ENCODE data around the gene SEC14L2.

The SEC14L2 gene

DNA sequence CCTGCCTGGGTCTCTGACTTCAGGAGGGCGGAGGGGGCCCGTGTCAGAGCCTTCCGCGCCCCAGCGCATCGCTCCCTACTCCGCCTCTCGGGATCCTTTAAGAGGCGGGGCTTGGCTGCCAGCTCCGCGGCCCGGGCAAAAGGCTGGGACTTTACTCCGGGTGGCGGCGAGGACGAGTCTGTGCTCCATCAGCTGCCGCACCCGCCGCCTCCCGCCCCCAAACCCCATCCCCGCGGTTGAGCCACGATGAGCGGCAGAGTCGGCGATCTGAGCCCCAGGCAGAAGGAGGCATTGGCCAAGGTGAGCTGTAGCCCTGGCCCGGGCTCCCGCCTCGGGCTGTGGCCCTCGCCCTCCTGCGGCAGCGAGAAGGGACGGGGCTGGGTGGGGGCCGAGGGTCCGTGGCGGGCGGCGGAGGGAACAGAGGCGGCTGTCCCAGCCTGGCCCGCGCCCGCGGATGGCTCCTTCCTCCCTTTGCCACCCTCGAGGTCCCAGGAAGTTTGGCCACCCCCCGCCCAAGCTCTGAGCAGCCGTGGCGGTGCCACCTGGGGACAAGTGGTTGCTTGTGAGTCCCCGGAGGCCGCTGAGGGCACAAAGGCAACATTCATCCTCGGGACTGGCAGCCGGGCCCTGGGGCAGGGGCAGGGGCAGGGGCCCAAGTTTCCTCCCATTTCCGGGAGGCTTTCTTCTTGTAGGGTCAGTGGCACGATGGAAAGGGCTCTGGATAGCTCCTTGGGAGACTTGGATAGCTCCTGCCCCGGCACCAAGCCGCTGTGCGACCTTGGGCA, at the start of gene SEC14L2:
Gene SEC14L2 (plus strand): TSS at position 148 of the 785 bp plus-strand sequence. CDS start 99 bp downstream, at position 247.
- no peak within 1 kb of the TSS for H3K27ac ChIP-seq (ENCODE audit: low read length)

DNA sequence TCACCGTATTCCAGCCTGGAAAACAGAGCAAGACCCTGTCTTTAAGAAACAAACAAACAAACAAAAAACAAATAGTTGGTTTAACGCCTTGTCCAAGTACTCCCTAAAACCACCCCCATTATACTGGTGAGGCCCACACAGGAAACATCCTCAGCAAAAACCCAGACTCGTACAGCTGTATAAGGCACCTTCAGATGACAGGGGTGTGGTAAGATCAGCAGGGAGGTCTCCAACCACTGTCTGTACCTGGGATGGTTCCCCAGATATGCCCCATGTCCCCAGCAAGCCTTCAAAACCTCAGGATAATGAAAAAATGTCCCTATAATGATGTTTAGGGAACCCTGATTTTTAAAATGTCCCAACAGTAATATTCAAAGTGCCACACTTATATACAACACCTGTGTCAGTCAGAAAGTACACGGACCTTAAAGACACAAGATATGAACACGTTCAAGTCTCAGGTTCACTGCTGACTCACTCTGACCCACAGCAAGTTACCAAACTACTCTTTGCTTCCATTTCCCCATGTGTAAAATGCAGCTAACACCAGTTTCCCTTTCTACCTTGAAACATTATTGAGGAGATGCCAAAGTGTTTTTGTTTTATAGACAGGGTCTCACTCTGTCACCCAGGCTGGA, 49.4 kb upstream of the SEC14L2 start:
- peaks cover 86% of the 10 kb centered on the region for H3K36me3 ChIP-seq (replicated peaks; ENCODE audit: low read depth, low read length)
- H2AFZ ChIP-seq (ENCODE audit: low read depth, low read length), result no peak overlapping the region
- H3K9ac ChIP-seq (ENCODE audit: low read length), result no peak overlapping the region
- H3K4me3 ChIP-seq (ENCODE audit: low read length), result no peak overlapping the region
- H3K27me3 ChIP-seq (ENCODE audit: low read depth, low read length), result no peaks in the 10 kb centered on the region
- no peak overlapping the region for H3K27ac ChIP-seq (ENCODE audit: low read length)
- H3K4me2 ChIP-seq (ENCODE audit: low read length), result no peak overlapping the region
- peaks cover 55% of the 10 kb centered on the region for H3K79me2 ChIP-seq (ENCODE audit: low read length)
- H3K9me3 ChIP-seq (ENCODE audit: insufficient read depth, low read length), result no peaks in the 10 kb centered on the region
- H4K20me1 ChIP-seq (ENCODE audit: insufficient read depth, low read length), result peaks cover 20% of the 10 kb centered on the region
- TF ChIP-seq, protein P1, sequence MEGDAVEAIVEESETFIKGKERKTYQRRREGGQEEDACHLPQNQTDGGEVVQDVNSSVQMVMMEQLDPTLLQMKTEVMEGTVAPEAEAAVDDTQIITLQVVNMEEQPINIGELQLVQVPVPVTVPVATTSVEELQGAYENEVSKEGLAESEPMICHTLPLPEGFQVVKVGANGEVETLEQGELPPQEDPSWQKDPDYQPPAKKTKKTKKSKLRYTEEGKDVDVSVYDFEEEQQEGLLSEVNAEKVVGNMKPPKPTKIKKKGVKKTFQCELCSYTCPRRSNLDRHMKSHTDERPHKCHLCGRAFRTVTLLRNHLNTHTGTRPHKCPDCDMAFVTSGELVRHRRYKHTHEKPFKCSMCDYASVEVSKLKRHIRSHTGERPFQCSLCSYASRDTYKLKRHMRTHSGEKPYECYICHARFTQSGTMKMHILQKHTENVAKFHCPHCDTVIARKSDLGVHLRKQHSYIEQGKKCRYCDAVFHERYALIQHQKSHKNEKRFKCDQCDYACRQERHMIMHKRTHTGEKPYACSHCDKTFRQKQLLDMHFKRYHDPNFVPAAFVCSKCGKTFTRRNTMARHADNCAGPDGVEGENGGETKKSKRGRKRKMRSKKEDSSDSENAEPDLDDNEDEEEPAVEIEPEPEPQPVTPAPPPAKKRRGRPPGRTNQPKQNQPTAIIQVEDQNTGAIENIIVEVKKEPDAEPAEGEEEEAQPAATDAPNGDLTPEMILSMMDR (IDR thresholded peaks at IDR 0.05; ENCODE audit: low read depth, low read length), result no peak
- TF ChIP-seq EZH2phosphoT487 (IDR thresholded peaks at IDR 0.05; ENCODE audit: low read depth), result no peak
- H3K4me1 ChIP-seq (ENCODE audit: low read length), result peaks cover 11% of the 10 kb centered on the region

More for the DNA sequence above, at the start of gene SEC14L2:
- Histone ChIP-seq H3K27me3 (ENCODE audit: low read depth, low read length) (0 out of 2 replicates have a peak, but pooled peaks cover 7% of the 10 kb centered on the region), H3K36me3 (replicated peaks; ENCODE audit: low read depth, low read length) (no peaks in the 10 kb centered on the region), H3K4me3 (ENCODE audit: low read length) (peak within 1 kb of the TSS; percentile 82), H4K20me1 (ENCODE audit: insufficient read depth, low read length) (no peaks in the 10 kb centered on the region), H3K4me2 (ENCODE audit: low read length) (peak within 1 kb of the TSS; percentile 84), H3K9ac (ENCODE audit: low read length) (peak within 1 kb of the TSS; percentile 70), H3K4me1 (ENCODE audit: low read length) (peaks cover 32% of the 10 kb centered on the region), H3K9me3 (ENCODE audit: insufficient read depth, low read length) (no peaks in the 10 kb centered on the region), H2AFZ (ENCODE audit: low read depth, low read length) (peak within 1 kb of the TSS; percentile 92), H3K79me2 (ENCODE audit: low read length) (no peaks in the 10 kb centered on the region)
- TF ChIP-seq EZH2phosphoT487 (IDR thresholded peaks at IDR 0.05; ENCODE audit: low read depth), result no peak
- TF ChIP-seq, protein P1 (IDR thresholded peaks at IDR 0.05; ENCODE audit: low read depth, low read length), result no peak

DNA sequence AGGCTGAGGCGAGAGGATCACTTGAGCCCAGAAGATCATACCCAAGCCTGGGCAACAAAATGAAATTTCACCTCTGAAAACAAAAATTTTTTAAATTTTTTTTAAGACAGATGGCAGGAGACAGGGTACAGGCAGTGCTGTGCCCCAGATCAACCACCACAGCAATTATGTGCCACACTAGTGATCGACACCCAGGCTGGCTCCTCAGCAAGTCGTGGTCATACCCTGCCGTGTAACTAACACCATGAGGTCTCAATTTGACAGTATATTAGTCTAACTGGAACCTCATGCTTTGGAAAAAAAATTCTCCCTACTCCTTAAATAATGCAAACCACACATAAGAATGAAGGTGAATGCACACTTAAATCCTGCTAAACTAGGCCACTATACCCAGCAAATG, 48.4 kb upstream of the SEC14L2 start:
- peaks cover 82% of the 10 kb centered on the region for H3K36me3 ChIP-seq (replicated peaks; ENCODE audit: low read depth, low read length)
- H3K27ac ChIP-seq (ENCODE audit: low read length), result peak overlapping the region; percentile 27; the same call in 1 of the 2 replicates
- no peak overlapping the region for H3K4me3 ChIP-seq (ENCODE audit: low read length)
- peaks cover 27% of the 10 kb centered on the region for H4K20me1 ChIP-seq (ENCODE audit: insufficient read depth, low read length)
- H3K79me2 ChIP-seq (ENCODE audit: low read length), result peaks cover 63% of the 10 kb centered on the region
- H2AFZ ChIP-seq (ENCODE audit: low read depth, low read length), result no peak overlapping the region
- no peaks in the 10 kb centered on the region for H3K27me3 ChIP-seq (ENCODE audit: low read depth, low read length)
- TF ChIP-seq, protein P1 (IDR thresholded peaks at IDR 0.05; ENCODE audit: low read depth, low read length), result no peak
- no peak for TF ChIP-seq EZH2phosphoT487 (IDR thresholded peaks at IDR 0.05; ENCODE audit: low read depth)
- H3K4me2 ChIP-seq (ENCODE audit: low read length), result peak overlapping the region; percentile 17; the same call in 1 of the 2 replicates
- peaks cover 11% of the 10 kb centered on the region for H3K4me1 ChIP-seq (ENCODE audit: low read length)
- H3K9ac ChIP-seq (ENCODE audit: low read length), result no peak overlapping the region
- no peaks in the 10 kb centered on the region for H3K9me3 ChIP-seq (ENCODE audit: insufficient read depth, low read length)

DNA sequence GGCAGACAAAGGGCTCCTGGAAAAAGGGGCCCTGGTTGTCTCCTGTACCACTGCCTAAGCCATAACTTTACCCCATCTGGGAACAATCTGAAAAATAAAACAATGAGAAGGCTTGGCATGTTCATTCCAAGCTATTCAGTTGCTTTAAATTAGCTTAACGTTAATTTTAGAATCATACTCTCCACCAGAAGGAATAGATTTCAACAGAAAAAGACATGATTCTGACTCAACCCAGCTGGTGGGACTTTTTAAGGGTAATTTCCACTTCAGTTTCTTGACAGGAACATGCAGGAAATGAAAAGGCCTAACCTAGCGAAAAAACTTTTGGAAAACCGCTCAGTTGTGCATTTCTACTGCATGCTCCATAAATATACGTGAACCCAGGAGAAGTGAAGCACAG, 48.0 kb upstream of the SEC14L2 start:
- Histone ChIP-seq H3K4me2 (ENCODE audit: low read length) (peak overlapping the region; percentile 17; the same call in 1 of the 2 replicates), H3K79me2 (ENCODE audit: low read length) (peaks cover 66% of the 10 kb centered on the region), H3K9me3 (ENCODE audit: insufficient read depth, low read length) (no peaks in the 10 kb centered on the region), H3K27me3 (ENCODE audit: low read depth, low read length) (no peaks in the 10 kb centered on the region), H4K20me1 (ENCODE audit: insufficient read depth, low read length) (peaks cover 28% of the 10 kb centered on the region), H3K4me1 (ENCODE audit: low read length) (peaks cover 11% of the 10 kb centered on the region), H3K27ac (ENCODE audit: low read length) (peak overlapping the region; percentile 27; the same call in 1 of the 2 replicates), H2AFZ (ENCODE audit: low read depth, low read length) (no peak overlapping the region), H3K9ac (ENCODE audit: low read length) (no peak overlapping the region), H3K4me3 (ENCODE audit: low read length) (no peak overlapping the region), H3K36me3 (replicated peaks; ENCODE audit: low read depth, low read length) (peaks cover 81% of the 10 kb centered on the region)
- TF ChIP-seq EZH2phosphoT487 (IDR thresholded peaks at IDR 0.05; ENCODE audit: low read depth), result no peak
- TF ChIP-seq, protein P1 (IDR thresholded peaks at IDR 0.05; ENCODE audit: low read depth, low read length), result no peak

Measured in OCI-LY3 (cell line).